Fibroblast of mammary gland (primary cell): ENCODE data around the gene ARHGAP40.

Experiments
- DNase-seq: peaks from one replicate; pipeline ENCODE4 v3.0.0-alpha.2; 2010; ENCODE audit warnings: low read depth
- H3K4me3 ChIP-seq: 2 replicates; pipeline ENCODE4 v1.5.1; 2011; ENCODE audit warnings: low read depth, mild to moderate bottlenecking, low read length, moderate library complexity; ENCODE audit not compliant: control insufficient read depth
- TF ChIP-seq, protein P1 (sequence below): conservative IDR thresholded peaks from 2 replicates; pipeline ENCODE4 v1.5.1; 2011; ENCODE audit warnings: low read depth, low read length, inconsistent platforms; ENCODE audit not compliant: control insufficient read depth, insufficient read depth

The ARHGAP40 gene

DNA sequence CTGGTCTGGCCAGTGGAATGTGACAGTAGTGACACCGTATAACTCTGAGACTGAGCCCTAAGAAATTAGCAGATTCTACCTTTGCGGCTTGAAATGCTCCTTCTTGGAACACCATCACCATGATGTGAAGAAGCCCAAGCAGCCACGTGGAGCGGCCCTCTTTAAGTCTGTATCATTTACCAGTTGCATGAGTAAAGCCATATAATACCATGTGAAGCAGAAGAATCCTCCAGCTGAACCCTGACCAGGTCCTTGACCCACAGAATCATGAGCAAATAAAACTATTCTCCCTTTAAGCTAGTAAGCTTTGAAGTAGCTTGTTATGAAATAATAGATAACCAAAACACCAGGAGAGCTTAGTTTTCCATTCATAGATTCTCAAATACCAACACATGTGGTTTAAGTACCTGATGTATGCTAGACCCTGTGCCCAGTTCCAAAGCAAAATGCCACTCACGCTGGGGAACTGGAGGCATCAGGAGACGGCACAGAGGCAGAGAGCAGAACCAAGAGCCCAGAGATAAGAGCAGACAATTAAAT, 65.9 kb downstream of the ARHGAP40 start:
- DNase-seq, result no peak
- TF ChIP-seq, protein P1, sequence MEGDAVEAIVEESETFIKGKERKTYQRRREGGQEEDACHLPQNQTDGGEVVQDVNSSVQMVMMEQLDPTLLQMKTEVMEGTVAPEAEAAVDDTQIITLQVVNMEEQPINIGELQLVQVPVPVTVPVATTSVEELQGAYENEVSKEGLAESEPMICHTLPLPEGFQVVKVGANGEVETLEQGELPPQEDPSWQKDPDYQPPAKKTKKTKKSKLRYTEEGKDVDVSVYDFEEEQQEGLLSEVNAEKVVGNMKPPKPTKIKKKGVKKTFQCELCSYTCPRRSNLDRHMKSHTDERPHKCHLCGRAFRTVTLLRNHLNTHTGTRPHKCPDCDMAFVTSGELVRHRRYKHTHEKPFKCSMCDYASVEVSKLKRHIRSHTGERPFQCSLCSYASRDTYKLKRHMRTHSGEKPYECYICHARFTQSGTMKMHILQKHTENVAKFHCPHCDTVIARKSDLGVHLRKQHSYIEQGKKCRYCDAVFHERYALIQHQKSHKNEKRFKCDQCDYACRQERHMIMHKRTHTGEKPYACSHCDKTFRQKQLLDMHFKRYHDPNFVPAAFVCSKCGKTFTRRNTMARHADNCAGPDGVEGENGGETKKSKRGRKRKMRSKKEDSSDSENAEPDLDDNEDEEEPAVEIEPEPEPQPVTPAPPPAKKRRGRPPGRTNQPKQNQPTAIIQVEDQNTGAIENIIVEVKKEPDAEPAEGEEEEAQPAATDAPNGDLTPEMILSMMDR, result no peak
- no peak overlapping the region for H3K4me3 ChIP-seq

DNA sequence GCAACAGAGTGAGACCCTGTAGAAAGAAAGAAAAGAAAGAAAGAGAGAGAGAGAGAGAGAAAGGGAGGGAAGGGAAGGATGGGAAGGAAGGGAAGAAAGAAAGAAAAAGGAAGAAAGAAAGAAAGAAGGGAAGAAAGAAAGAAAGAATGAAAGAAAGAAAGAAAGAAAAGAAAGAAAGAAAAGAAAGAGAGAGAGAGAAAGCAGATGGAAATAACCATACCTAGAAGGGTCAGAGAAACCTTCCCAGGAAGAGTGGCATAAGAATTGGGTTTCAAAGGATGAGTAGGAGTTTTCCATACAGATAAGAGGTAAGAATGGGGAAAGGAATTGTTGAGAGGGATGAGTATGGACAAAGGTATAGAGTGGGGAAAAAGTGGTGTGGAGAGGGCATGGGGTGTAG, 68.1 kb downstream of the ARHGAP40 start:
- TF ChIP-seq, protein P1, result no peak
- no peak overlapping the region for H3K4me3 ChIP-seq
- no peak for DNase-seq

- DNase-seq, result no peak
- H3K4me3 ChIP-seq, result no peak overlapping the region
- TF ChIP-seq, protein P1, result no peak
These were observed 69.2 kb downstream of the ARHGAP40 start for GRCh38 chr20:38670786-38671185.

- TF ChIP-seq, protein P1, result no peak
- DNase-seq, result no peak
- H3K4me3 ChIP-seq, result no peak overlapping the region
These were observed 69.6 kb downstream of the ARHGAP40 start for GRCh38 chr20:38671186-38671585.

DNA sequence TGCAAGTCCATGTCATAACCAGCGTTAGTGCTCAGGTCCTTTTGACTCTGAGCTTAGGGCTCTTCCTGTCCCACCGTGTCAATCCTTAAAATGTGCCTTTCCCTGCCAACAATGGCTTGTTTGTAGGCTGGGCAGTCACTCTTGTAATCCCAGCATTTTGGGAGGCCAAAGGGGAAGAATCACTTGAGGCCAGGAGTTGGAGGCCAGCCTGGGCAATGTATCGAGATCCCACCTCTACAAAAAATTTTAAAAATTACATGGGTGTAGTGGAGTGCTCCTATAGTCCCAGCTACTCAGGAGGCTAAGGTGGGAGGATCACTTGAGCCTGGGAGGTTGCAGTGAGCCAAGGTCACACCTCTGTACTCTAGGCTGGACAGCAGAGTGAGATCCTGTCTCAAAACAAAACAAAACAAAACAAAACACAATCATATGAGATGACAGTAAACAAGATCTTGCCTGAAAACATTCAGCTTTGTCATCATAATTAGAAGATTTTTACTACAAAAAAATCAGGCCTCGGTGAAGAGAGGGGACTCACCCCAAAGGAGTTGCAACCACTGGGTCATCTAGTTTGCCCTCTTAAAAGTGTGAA, 70.2 kb downstream of the ARHGAP40 start:
- TF ChIP-seq, protein P1, result no peak
- DNase-seq, result no peak
- H3K4me3 ChIP-seq, result no peak overlapping the region

GRCh38 chr20:38672504-38672903, 70.9 kb downstream of the ARHGAP40 start:
- no peak overlapping the region for H3K4me3 ChIP-seq
- no peak for DNase-seq
- TF ChIP-seq, protein P1, result no peak
